Inflammatory macrophage treated with lipopolysaccharide for 4 hours (primary cell): Measurements from ENCODE around the gene LRIG3.
"Not testable (repeated sequence)": the region's sequence is repeated elsewhere in the genome, so short reads cannot be mapped to it uniquely, and the experiment has no call there.

Source experiments
- DNase-seq: peaks from one replicate; pipeline ENCODE4 v3.0.0-alpha.2; 2020

LRIG3 gene

GRCh38 chr12:58895053-58895452 lies 25.3 kb downstream of the LRIG3 start:
- no peak for DNase-seq

DNA sequence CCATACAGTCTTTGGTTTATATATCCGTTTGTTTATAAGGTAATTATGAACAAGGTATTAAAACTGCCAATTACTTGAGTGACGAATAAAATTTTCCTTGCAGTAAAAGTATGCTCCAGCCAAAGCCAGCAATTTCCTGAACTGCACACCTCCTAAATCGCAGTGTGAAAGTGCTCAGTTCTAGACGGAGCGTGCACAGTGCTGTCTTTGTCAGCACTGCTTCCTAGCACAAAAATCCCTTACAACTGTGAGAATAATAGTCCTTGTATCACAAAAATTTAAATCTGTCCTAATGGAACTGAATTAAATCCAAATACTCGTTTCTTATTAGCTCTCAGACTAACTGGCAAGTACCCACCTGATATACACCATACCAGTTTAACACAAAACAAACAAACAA lies 26.3 kb downstream of the LRIG3 start:
- DNase-seq = no peak

- no peak for DNase-seq
Observed at GRCh38 chr12:58893495-58893894, 26.8 kb downstream of the LRIG3 start.

GRCh38 chr12:58889557-58889956 lies 30.7 kb downstream of the LRIG3 start:
- no peak for DNase-seq

GRCh38 chr12:58888131-58888783 lies 32.0 kb downstream of the LRIG3 start:
- DNase-seq = no peak

GRCh38 chr12:58887068-58887467 lies 33.2 kb downstream of the LRIG3 start:
- no peak for DNase-seq

DNA sequence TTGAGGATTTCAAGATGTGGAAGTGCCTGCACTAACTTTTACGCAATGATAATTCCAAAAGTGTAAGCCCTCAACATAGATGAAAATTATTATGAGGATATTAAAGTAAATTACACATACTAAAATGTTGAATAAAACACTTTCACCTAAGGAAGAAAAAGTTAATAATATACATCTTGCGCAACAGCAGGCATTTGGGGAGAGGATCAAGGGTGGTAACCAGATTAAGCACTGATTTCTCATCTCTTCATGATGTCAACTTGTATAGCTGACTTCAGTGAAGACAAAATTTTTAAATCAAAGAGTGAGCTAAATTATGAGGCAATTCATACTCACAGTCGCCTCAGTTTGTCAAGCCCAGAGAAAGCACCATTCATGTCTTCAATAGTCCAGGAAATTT lies 33.8 kb downstream of the LRIG3 start:
- DNase-seq = no peak

- DNase-seq = no peak
Observed at GRCh38 chr12:58884916-58885315, 35.4 kb downstream of the LRIG3 start.

GRCh38 chr12:58883576-58884334 lies 36.5 kb downstream of the LRIG3 start:
- DNase-seq = no peak

DNA sequence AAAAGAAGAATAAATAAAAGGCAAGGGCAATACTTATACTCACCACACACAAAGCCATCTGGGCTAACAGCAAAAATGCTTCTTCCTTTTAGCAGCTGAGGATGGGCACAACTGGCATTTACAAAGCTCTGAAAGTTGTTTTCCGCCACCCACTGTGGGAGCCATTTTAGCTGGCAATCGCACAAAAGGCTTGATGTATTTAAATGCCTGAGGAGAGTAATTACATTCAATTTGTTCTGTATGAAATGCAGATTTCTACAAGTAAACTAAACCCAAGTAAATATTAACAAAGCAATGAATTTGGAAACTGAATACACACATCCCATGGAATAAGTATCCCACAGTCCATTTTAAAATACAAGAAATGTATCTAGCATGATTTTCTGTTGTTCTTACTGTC lies 37.5 kb downstream of the LRIG3 start:
- no peak for DNase-seq

DNA sequence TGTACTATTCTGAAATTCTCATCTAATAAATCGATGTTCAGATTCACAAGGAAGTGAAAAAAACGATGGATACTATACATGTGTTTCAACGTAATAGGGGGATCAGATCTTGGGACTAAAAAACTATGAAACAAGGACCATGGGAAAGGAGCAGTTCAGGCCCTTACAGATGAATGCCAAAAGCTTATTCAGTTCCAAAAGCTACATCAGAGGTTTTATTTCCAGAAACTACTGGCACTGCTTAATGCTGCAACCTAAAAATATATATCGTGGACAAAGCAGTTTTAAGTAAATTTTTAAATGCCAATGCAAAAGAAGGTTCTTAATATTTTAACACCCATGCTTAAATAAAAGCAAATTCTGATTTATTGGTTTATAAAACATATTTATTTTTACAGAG lies 38.5 kb downstream of the LRIG3 start:
- no peak for DNase-seq

GRCh38 chr12:58880639-58881038 lies 39.7 kb downstream of the LRIG3 start:
- no peak for DNase-seq

- DNase-seq = no peak
Observed at GRCh38 chr12:58877243-58877743, 43.0 kb downstream of the LRIG3 start.

- DNase-seq = no peak
Observed at GRCh38 chr12:58873496-58873895, 46.8 kb downstream of the LRIG3 start.

DNA sequence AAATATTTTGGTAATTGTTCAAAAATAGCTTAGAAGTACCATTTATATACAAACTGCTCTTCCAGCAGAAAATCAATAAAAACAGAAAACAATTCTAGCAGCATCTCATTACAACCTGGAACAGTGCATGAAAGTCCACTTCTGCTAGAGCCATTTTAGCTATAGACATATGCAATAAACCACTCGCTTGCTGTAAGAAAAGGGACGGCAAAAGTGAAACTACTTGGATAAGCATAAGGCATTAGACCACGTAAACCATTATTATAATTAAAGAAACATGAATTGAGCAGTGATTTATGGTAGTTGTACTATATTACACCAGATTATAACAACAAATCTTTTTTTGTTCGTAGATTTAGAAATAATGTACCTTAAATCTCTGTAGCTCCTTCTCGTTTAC lies 48.7 kb downstream of the LRIG3 start:
- no peak for DNase-seq

DNA sequence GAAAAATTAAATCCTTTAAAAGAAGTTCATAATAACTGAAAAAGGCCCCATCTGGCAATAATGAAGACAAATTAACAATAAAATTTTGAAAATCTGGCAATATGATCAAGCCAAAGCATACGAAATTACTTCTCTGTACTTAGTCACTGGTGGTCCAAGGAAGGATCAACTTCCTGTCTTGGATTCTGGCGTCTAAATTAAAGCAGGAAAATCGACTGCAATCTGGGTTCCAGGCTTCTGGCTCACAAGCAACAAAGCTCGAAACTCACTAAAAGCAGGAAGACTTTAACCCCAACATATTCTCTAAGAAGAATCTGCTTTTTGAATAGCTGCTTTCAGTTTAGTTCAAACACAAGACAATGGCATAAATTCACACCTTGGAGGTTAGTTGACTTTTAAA lies 49.7 kb downstream of the LRIG3 start:
- no peak for DNase-seq

DNA sequence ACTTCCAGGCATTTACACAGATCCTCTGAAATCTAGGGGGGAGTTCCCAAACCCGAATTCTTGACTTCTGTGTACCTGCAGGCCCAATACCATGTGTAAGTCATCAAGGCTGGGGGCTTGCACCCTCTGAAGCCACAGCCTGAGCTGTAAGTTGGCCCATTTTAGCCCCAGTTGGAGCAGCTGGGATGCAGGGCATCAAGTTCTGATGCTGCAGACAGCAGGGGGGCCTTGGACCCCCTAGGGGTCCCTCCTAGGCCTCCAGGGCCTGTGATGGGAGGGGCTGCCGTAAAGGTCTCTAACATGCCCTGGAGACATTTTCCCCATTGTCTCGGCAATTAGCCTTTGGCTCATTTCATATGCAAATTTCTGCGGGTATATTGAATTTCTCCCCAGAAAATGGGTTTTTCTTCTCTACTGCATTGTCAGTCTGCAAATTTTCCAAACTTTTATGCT lies 59.5 kb downstream of the LRIG3 start:
- no peak for DNase-seq

GRCh38 chr12:58860056-58860787 lies 60.1 kb downstream of the LRIG3 start:
- DNase-seq = no peak

DNA sequence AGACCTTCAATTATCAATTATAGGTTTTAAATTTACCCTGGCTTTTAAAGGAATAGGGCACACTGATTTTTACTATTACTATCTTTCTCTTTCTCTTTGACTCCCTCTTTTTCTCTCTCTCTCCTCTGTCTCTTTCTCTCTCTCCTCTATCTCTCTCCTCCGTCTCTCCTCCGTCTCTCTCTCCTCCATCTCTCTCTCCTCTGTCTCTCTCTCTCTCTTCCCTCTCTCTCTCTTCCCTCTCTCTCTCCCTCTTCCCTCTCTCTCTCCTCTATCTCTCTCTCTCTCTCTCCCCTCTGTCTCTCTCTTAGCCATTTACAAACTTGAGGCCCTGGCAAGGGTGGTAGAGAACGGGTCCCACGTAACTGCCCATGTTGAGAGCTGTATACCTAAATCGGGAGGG lies 62.3 kb downstream of the LRIG3 start:
- no peak for DNase-seq

- DNase-seq = not testable (repeated sequence)
Observed at GRCh38 chr12:58857206-58857605, 63.1 kb downstream of the LRIG3 start.

DNA sequence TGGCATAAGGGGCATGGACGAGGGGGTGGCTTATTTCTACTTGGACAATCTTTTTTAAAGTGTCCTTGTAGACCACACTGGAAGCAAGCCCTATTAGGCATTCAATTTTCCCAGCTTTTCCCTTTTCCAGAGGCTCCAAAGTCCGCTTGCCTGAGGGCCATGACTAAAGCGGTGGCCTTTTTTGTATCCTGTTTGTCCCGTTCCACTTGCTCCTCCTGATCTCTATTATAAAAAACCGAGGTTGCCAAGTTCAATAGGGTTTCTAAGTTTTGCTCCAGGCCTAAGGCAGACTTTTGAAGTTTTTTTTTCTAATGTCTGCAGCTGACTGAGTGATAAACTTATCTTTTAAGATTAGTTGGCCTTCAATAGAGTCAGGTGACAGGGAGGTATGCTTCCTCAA lies 64.7 kb downstream of the LRIG3 start:
- DNase-seq = not testable (repeated sequence)

GRCh38 chr12:58850826-58851225 lies 69.5 kb downstream of the LRIG3 start:
- DNase-seq = no peak

DNA sequence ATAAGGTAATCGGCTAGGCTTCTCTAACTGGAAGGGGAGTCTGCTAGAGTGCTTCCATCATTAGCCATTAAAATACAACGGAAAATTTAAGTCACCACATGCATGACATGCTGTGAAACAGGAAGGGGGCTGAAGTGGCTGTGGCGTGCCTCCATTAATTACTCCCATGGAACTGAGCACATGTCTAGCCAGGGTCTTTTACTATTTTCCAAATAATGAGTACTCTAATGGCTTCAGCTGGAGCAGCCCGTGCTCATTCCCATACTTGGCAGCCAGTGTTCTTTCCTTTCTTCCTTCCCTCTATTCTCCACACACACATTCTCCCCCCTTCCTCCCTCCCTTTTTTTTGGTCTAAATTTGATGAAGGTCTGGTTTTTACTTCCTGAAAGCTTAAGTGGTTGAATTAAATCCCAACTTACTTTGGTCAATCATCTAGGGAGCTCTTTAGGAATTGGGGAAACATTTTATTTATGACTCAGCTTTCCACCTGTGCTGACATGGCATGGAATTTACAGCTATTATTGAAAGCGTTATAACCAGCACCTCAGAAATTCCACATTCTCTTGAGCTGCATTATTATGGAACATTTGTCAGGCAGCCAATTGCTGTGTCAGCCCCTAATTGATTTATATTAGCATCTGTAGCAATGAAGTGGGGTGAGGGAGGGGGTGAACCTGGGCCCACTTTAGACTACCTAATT lies 72.3 kb downstream of the LRIG3 start:
- DNase-seq = no peak
